8988T (cell line): ENCODE results near the gene HOXC6.
"Not testable (repeated sequence)": the region's sequence is repeated elsewhere in the genome, so short reads cannot be mapped to it uniquely, and the experiment has no call there.

Experiments
- DNase-seq: peaks from one replicate; pipeline ENCODE4 v3.0.0; 2011

The HOXC6 gene

DNA sequence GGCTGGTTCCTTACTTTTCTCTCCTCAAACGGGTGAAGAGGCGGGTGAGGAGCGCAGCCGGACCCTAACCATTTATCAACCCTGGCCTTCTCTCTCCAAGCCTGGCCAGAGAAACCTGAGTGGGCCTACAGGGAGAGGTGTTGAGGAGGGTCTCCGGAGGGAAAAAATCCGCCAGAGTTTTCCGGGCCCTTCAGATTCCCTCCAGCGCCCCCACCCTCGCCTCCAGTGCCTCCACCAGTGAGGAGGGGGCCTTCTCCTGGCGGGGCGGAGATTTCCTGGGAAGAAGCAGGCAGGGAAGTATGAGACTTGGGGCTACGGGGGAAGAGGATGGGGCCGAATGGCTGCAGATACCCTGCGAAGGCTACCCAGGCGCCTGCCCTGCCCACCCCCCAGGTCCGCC is 3.2 kb downstream of the HOXC6 start:
- DNase-seq, result no peak

DNA sequence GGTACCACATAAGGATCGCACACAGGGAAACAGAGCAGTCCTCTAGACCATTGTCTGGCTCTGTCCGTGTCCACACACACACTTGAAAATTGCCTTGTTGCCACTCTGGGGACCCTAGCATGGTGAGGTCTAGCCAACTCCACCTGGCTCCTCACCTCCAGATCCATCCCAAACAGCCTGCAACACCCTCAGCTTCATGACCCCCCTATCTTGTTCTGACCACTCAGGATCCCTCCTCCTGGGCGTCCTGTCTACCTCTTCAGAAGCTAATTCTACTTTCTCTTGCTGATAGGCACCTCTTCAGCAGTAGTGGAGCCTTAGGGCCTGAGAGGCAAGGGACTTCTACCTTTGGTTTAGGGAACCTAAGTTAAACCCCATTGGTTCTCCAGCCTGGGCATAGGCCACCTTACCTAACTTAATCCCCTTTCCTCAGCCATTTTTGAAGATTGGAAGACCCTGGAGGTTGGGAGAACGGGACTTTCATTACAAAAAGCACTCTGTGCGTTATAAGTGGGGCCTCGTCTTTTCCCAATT is 3.9 kb downstream of the HOXC6 start:
- DNase-seq, result no peak

DNA sequence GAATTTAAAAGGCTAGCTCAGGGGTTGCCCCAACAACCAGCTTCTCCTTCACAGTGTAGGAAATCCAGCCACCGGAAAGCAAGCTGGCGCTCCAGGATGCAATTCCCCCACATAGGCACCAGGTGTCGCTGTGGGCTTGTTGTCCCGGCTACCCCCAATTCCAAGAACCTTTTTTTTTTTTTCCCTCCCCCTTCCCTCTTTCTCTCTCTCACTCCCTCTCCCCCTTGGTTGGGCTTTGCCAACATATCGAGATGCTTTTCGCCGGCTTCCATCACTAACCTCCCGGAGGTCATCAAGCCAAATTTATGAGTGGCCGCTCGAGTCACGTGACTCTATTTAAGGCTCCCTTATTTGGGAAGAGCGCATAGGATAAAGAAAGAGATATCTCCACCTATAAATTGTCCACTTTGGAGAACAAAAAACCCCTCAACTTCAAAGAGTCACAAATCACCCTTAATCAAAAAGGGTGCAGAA is 4.4 kb downstream of the HOXC6 start, which contains the start of gene HOXC5:
Gene HOXC5 (plus strand): TSS at position 424 of the 474 bp plus-strand sequence. CDS start 73 bp downstream, outside the sequence.
- peak; percentile 84 for DNase-seq

DNA sequence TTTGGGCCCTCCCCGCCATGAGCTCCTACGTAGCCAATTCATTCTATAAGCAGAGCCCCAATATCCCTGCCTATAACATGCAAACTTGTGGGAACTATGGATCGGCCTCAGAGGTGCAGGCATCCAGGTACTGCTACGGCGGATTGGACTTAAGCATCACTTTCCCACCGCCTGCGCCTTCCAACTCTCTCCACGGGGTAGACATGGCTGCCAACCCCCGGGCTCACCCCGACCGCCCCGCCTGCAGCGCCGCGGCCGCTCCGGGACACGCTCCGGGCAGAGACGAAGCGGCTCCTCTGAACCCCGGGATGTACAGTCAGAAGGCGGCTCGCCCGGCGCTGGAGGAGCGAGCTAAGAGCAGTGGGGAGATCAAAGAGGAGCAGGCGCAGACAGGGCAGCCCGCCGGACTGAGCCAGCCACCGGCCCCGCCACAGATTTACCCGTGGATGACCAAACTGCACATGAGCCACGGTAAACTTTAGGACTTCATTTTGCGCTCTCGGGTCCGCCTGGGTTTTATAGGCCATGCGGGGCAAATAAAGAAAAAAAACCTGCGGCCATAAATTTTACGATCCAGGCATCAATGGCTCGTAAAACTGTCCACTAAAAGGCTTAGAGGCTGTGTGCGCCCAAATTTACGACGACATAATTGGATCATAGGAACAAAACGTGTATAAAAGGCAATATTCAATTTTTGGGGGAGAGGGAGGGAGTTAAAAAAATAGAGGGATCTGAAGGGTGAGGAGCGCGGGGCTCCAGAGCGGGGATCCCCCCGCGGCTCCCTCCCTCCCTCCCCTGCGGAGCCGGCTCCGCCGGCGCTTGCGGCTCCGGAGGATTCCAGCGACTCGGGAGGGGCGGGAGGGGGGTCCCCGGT is 5.1 kb downstream of the HOXC6 start:
- peak; percentile 71 for DNase-seq

DNA sequence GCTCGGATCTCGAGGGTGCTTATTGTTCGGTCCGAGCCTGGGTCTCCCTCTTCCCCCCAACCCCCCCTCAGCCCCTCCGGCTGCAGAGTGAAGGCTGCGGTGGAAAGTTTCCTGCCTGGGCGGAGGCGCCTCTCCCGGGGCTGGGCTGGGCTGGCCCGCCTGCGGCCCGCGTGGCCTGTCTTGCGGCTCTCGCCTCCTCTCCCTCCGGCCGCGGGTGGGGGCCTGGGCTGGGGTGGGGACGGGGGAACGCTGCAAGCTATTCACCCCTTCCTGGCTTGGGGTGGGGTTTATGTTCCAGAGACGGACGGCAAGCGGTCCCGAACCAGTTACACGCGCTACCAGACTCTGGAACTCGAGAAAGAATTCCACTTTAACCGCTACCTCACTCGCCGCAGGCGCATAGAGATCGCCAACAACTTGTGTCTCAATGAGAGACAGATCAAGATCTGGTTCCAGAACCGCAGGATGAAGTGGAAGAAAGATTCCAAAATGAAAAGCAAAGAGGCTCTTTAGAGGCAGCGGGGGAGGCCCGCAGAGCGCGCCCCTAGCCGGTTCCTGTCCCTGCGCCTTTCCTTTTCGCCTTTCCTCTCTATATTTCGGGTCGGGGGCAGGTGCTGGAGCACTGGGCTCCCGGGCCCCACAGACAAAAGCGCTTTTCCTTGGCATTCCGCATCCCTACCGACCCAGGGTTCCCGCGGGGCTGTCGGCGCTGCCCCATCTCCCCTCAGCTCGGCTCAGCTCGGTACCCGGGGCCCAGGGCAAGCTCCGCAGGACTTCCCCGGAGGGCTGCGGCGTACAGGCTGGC is 5.9 kb downstream of the HOXC6 start:
- DNase-seq, result peak; percentile 72

DNA sequence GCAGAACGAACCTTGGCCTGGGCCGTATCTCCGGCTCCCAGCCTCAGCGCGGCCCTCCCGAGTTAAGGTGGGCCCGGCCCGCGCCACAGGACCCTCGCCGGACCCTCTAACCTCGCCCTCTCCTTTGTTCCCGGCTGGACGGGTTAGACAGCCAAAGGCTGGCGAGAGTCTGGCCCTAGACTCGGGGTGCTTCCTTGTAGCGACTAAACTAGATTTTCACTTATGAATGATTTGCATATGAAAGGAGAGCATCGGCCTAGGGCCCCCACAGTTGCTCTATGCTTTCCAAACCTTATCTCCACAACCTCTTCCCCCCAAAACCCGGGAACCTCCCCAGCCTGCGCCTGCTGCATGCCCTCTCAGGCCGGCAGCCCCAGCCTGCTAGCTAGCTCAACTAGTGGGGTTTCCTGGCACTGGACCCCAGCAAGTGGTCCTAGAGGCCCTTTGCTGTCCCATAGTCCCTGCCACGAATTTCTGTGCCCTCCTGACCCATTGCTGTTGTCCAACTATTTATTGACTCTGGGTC is 6.6 kb downstream of the HOXC6 start:
- DNase-seq, result no peak

DNA sequence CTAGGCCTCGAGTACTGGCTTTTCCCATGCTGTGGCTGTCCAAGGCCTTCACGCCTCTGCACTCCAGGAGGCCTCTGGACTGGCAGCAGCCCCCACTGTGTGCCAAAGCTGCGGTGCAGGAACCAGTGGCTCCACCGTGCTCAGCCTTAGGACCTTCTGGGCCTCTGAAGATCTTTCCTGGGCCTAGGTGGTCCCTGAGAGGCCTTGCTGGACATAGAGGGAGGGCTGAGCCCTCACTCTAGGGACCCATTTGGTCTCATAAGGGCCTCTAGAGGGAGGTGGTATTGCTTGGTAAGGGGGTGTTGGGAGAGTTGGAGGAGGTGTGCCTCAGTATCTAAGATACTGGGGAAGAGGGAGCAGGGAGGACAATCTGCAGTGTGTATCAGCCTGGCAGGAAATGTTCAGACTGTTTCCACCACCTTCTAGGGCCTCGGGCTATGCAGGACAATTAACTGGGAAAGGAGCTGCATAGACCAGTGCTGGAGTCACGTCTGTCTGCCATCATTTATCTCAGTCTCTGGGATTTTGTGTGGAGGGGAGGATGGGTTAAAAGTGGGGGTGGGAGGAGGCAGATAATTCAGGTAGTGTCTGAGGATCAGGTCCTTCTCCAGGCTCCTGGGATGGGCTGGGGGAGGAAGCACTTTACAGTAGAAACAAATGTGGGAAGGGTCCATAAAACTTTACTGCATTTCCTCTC is 7.5 kb downstream of the HOXC6 start:
- no peak for DNase-seq

DNA sequence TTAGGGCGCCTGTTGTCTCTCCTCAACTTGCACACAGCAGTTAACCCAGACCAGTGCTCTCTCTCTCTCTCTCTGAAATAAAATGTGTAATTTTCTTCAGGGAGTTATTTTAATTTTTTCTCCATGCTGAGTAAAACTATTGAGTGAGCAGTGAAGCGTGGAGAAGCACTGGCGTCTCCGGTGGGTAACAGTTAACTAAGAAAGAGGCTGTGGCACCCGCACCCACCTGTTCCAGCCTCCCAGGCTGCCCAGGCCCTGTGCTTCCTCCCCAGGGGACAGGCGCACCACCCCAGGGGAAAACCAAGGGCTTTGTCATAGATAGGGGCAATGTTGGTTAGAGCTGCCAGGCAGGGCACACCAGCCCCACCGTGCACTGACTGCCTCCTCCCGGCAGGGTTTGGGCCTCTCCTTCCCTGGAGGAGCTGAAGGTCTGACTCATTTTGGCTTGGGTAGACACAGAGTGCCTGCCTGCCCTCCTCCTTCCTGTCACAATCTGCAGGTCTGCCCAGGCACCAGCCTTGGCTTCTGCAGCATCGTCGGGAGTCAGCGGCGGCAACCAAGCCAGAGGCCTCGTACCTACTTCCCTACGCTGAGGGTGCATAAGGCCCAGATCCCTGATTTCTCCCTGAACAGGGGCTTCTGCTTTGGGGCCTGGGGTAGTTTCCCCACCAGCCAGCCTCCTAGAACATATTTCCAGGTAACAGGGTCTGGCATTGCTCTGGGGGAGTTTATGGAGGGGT is 8.6 kb downstream of the HOXC6 start:
- DNase-seq, result peak; percentile 89

DNA sequence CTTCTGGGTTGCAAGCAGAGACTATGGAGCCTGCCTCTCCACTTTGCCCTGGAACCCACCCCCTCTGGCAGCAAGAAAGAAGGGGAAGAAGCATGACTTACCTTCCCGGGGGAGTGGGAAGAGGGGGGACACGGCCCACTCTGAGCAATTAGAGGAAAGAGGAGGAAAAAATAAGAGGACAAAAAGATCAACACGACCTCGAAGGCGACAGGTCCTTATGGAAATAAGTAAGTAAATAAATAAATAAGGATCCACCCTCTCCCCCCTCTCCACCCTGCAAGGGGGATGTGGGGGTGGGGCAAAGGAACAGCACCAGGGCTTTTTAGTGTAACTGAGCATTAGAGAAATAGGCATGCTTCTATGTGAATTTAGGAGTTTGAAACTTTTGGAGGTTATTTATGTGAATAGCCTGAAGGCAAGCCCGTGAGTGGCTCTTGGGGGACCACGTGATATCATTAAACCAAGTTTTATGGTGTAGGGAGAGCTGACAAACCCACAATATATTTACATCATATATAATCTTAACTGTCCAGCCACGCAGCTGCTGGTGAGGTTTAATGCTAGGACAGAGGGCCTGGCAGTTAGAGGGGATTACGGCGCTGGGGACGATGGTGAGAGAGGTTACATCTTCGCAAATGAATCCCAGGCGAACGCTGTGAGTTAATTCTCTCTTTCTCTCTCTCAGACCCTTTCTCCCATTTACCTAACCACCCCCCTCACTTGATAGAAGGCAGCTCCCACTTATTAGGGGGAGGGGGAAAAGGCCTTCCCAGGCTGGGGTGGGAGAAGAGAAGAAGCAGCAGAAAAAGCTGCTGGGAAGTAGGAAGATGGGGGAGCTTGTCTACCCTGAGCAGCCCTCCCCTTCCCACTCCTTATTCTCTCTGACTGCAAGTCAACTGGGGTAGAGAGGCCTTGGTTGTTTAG is 9.4 kb downstream of the HOXC6 start:
- DNase-seq, result no peak

DNA sequence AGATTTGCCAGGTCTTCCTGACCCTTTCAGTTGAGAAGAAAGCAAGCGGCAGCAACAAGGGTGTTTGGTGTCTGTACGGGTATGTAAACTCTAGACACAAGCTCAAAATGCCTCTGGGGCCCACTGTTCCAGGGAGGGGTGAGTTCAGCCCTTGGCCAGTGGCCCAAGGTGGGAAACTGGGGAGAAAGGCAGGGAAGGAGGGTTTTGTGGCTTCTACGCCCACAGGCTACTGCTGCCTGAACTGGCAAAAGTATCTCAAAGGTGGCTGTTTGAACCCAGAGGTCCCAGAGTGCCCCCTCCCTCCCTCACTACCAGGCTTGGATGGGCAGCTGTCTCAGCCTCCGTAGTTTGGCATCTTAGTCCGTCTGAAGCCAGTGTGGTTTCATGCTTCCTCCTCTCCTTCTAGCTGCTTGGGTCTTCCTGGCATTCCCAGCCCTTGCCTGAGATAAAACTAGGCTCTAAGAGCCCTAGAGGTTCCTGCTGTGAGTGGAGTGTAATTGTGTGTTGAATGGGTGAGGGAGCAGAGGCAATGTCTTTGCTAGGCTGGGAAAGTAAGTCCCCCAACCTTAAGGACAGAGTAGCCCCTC is 10.1 kb downstream of the HOXC6 start:
- DNase-seq, result no peak

DNA sequence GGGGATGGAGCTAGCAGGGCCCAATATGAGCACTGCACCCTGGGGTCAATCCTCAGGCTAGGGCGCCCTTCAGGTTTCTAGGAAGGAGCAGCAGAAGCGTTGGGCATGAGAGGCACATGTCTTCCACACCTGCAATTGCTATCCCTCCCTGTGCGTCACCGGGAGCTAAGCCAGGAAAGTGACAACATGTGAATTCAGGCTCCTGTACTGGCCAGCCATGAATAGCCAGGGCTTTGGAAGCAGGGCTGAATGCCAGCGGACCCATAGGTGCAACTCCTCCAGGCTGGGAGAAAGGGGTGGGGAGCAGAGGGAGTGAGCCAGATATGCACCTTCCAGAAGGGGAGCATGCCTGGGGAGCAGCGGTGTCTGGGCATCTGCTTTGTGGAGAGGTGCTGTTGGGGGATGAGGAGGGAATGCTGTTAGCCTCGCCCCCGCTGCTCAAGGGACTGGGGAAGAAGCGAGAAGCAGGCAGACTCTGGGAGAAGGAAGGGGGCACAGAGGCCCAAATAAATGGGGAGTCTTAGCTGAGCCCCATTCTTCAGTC is 10.7 kb downstream of the HOXC6 start:
- DNase-seq, result no peak

DNA sequence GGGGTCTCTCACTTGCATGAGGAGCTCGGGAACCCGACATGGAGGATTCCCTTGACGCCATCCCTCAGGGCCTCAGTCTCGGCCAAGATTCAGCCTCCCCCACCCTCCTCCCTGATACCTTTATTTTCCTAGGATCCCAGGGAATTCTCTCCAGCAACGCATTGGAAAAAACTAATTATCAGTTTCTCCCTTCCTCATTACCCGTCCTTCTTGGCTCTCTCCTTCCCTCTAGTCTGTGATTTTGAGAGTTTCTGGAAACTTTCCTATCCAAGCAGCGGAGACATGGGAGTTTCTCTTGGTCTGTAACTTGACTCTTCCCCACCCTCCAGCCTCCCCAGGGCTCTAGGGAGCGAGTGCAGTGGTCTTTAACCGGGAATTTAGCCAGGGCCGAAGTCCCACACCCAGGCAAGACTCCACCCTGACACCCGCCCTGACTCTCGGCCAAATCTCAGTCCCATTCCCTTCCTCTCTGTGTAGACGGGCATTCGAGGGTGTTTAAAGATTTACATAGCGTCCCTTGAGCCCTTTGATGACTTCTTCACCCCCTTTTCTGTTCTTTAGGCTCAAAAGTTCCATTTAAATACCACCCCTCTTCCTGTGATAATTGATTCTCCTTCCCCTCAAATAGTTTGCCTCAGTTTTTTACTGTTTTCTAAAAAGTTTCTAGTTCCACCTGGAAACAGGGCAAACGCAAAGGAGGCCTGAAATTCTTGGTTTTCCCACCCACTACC is 11.3 kb downstream of the HOXC6 start:
- no peak for DNase-seq

DNA sequence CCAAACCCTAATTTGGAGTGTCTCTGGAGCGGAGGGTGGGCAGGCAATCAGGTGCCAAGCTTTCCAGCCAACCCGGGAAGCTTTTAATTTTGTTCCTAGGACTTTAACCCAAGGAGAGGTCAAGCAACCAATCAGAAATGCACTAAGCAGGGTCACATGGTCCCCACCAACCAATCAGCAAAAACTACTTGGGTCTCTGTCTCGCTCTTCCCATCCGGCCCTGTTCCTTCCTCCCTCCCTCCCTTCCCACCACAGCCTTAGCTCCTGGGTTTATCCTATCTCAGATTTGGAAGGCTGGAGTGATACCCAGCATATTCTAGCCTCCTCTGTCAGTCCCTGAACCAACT is 11.9 kb downstream of the HOXC6 start:
- no peak for DNase-seq

DNA sequence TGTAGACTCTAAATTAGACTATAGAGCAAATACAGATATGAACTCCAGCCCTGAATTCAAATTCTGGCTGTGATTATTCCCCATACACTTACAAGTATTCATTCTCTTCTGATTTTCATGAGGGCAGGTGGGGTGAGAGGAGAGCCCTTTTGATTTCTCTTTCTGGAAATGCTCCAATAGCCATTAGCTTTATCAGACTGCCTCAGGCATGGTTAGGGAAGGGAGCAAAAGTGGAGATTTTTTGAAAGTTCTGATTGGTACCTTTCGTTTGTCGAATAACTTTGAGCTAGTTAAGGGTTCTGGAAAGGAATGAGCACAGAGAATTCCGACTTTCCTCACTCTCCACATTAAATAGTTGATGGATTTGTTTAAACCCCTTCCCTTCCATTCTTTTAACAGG is 12.4 kb downstream of the HOXC6 start:
- no peak for DNase-seq

DNA sequence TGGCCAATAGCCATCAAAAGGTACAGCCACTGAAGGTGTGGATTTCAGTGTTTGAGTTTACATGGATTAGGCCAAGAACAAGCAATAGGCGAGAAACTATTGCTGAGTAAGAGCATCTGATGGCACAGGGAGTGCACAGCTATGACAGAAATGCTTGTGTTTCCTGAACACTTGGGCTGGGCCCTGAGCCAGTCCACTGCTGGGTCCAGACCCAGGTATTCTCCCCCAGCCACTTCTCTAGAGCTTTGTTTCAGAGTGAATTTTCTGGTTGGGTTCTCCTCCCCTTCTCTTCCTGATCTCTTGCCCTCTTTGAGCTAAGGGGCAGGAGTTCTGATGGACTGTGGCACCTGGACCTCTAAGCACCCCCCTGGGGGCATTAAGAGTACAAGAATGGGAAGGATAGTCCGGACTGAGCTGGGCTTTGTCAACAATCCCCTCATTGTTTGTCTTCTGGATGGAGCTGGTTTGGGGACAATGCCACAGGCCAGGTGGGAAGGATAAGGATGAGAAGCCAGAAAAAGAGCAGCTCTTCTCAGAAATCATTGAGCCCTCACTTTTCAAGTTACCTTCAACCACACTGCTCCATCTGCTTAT is 13.0 kb downstream of the HOXC6 start:
- no peak for DNase-seq

DNA sequence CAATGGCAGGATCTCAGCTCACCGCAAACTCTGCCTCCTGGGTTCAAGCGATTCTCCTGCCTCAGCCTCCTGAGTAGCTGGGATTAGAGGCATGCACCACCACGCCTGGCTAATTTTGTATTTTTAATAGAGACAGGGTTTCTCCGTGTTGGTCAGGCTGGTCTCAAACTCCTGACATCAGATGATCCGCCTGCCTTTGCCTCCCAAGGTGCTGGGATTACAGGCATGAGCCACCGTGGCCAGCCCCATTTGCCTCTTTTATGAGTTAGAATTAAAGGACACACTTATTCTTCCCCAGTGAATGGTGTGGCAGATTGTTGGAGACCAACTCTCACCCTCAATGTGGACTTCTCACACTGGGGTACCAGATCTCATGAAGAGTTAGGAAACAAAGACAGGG is 13.8 kb downstream of the HOXC6 start:
- not testable (repeated sequence) for DNase-seq

DNA sequence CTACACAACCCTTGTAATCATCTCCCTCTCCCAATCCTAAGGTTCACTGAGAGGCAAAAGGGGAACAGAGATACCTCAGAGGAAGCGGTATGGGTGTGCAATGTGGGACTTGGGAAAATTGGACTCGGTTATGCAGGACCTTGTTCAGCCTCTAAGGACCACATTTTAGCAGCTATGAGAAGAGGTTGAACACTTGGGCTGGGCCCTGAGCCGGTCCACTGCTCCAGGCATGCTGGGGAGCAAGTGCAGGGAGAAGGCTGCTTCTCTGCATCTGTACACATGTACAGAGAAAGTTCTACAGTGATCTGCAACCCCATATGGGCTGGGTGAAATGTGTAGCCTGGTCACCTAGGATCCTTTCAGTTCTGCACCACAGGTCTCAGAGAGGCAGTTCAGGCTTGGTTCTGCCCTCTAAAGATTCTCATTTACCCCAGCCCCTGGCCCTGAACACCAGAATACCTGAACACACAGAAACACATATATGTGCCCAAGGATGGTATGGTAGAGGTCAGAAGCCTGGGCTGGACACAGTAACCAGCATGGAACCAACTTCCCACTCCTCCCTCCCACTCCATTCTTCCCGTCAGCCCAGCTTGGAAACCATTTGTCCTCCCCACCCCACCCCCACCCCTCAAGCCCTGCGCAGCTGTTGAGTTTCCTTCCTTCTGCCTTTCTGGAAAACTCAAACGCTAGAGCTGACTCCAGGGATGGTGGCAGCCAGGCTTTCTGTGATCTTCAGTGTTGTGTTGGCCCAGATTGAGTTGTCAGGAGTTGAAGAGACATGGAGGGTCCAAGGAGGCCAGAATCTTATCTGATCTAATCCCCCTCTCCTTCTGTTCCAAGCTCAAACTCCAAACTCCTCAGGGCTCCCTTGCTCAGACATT is 15.0 kb downstream of the HOXC6 start:
- DNase-seq, result no peak
